ENCODE measurements around the gene CAMK1D. TPM values are rescaled to one million over a fixed set of nuclear protein-coding genes. Genes with fewer than 3 reads are reported as not detected.

The CAMK1D gene
- total and polyA plus RNA-seq, 2 of the 4 experiments (the other 2 are of a cell fraction): 5.0 to 5.3 TPM

DNA sequence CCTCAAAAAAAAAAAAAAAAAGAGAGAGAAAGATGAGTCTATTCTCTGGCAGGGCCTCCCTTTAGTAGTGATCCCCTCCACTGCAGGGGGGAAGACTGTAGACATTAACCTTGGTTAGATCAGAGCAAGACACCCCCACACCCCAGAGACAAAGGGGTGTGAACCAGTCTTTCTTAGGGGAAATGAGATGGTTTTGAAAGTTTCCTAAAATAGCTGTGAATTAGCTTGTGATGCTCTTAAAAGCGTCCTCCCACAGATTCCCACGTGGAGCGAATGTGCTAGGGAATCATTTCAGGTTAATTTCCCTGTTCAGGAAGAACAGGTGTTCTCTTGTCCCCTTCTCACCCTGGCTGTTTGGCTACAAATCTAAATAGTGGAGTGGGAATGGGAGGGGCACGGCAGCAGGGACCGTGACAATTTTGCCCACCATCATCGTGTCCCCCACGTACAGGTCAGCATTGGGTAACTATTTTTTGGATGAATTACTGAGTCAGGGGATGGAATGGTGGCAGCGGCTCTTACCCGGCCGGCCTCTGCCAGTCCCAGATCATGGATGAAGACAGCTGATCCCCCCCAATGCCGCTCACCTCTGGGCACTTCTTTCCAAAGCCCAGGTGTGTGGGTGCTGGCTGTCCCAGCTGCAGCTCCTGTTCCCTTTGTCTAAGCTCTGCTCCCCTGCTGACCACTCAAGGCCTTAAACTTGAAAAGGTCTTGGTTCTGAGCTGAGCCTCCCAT is 499.3 kb downstream of the CAMK1D start:
- DNase-seq: no peak
- no TSS peak for BruUV-seq (replicated peaks)
- Histone ChIP-seq H3K4me3 (ENCODE audit: insufficient read depth, low read depth, low read length) (no peak overlapping the region), H4K5ac (ENCODE audit: low read depth, low read length) (no peak overlapping the region), H3K27me3 (ENCODE audit: control insufficient read depth, insufficient read depth, low read length) (peaks cover 26% of the 10 kb centered on the region; the same call in 1 of the 2 replicates), H3K9ac (ENCODE audit: low read depth, low read length) (no peak overlapping the region), H3K79me1 (ENCODE audit: low read depth in 1 of 2, low read length in 2 of 2) (no peaks in the 10 kb centered on the region), H3K18ac (ENCODE audit: low read depth, low read length) (no peak overlapping the region), H3K9me1 (ENCODE audit: insufficient read depth, low read length) (no peaks in the 10 kb centered on the region), H3K9me3 (ENCODE audit: control insufficient read depth, insufficient read depth, low read length) (no peaks in the 10 kb centered on the region; the same call in 1 of the 2 replicates), H2AK5ac (ENCODE audit: low read depth, low read length) (no peak overlapping the region), H2BK20ac (ENCODE audit: low read depth, low read length) (no peak overlapping the region), H4K20me1 (ENCODE audit: insufficient read depth, low read length) (no peaks in the 10 kb centered on the region), H4K91ac (ENCODE audit: insufficient read depth, low read depth, low read length) (no peak overlapping the region), H3K4ac (ENCODE audit: low read depth, low read length) (no peak overlapping the region), H4K8ac (ENCODE audit: low read depth in 2 of 2, low read length in 2 of 2) (no peak overlapping the region), H2AK9ac (replicated peaks; ENCODE audit: low read depth, low read length, poor library complexity) (no peak overlapping the region), H3K27ac (ENCODE audit: insufficient read depth, low read length) (no peak overlapping the region), H3K14ac (replicated peaks; ENCODE audit: low read depth, low read length) (no peak overlapping the region), H3K56ac (ENCODE audit: extremely low read depth, insufficient read depth, low read length) (no peak overlapping the region), H3K36me3 (ENCODE audit: control insufficient read depth, insufficient read depth, low read length) (no peaks in the 10 kb centered on the region), H3K4me1 (ENCODE audit: control insufficient read depth, insufficient read depth, low read length) (peaks cover 9% of the 10 kb centered on the region), H3K23ac (ENCODE audit: low read depth, low read length) (no peak overlapping the region), H3K4me2 (ENCODE audit: low read depth, low read length) (no peak overlapping the region), H2BK5ac (ENCODE audit: low read depth, low read length, poor library complexity, severe bottlenecking) (no peak overlapping the region), H2BK120ac (ENCODE audit: low read depth, low read length) (no peak overlapping the region), H2AFZ (replicated peaks; ENCODE audit: low read length, poor library complexity) (no peak overlapping the region), H2BK15ac (ENCODE audit: low read depth, low read length) (no peak overlapping the region)
- CTCF ChIA-PET: interaction anchor here (0.5 to 0.8 kb wide), 3 partner anchors 66 to 753 kb away, joined by 3 to 8 read pairs (median 3); no protein-coding TSS in a partner anchor
- in situ Hi-C loops (cut with MboI; ENCODE audit: low sequenced_read_pairs): no loop called here
- no peak for ATAC-seq (ENCODE audit: low read depth)
- intact Hi-C loops (cut with micrococcal nuclease): no loop called here
- 90% methylated on average over 8 of the region's 11 CpGs; no CpG with 5 or more reads in 1 of the 2 experiments for WGBS, 2 experiments (ENCODE audit: extremely low coverage in 2 of 2, insufficient read length in 1 of 2)
- no peak for TF ChIP-seq MAFK (IDR thresholded peaks at IDR 0.05; ENCODE audit: low read depth, low read length)
- TF ChIP-seq BHLHE40 (IDR thresholded peaks at IDR 0.05; ENCODE audit: low read depth, low read length): no peak
- TF ChIP-seq CEBPB (IDR thresholded peaks at IDR 0.05; ENCODE audit: low read depth, low read length): no peak
- no peak for TF ChIP-seq RCOR1 (IDR thresholded peaks at IDR 0.05; ENCODE audit: insufficient replicate concordance, low read length)
- TF ChIP-seq RAD21 (IDR thresholded peaks at IDR 0.05; ENCODE audit: low read length): no peak
- TF ChIP-seq, protein P1, sequence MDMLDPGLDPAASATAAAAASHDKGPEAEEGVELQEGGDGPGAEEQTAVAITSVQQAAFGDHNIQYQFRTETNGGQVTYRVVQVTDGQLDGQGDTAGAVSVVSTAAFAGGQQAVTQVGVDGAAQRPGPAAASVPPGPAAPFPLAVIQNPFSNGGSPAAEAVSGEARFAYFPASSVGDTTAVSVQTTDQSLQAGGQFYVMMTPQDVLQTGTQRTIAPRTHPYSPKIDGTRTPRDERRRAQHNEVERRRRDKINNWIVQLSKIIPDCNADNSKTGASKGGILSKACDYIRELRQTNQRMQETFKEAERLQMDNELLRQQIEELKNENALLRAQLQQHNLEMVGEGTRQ (IDR thresholded peaks at IDR 0.05; ENCODE audit: low read depth, low read length): no peak
- TF ChIP-seq POLR2A (IDR thresholded peaks at IDR 0.05; ENCODE audit: low read depth, low read length): no peak
- TF ChIP-seq NFE2L2 (IDR thresholded peaks at IDR 0.05; ENCODE audit: low read depth, low read length): no peak
- TF ChIP-seq CHD1 (IDR thresholded peaks at IDR 0.05; ENCODE audit: low read depth, low read length): no peak
- TF ChIP-seq, protein P2, sequence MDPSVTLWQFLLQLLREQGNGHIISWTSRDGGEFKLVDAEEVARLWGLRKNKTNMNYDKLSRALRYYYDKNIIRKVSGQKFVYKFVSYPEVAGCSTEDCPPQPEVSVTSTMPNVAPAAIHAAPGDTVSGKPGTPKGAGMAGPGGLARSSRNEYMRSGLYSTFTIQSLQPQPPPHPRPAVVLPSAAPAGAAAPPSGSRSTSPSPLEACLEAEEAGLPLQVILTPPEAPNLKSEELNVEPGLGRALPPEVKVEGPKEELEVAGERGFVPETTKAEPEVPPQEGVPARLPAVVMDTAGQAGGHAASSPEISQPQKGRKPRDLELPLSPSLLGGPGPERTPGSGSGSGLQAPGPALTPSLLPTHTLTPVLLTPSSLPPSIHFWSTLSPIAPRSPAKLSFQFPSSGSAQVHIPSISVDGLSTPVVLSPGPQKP (IDR thresholded peaks at IDR 0.05; ENCODE audit: borderline replicate concordance, low read depth, low read length): no peak
- TF ChIP-seq SMC3 (IDR thresholded peaks at IDR 0.05; ENCODE audit: low read depth, low read length): no peak
- TF ChIP-seq FOS (IDR thresholded peaks at IDR 0.05; ENCODE audit: low read depth, low read length): no peak
- TF ChIP-seq, protein P3, sequence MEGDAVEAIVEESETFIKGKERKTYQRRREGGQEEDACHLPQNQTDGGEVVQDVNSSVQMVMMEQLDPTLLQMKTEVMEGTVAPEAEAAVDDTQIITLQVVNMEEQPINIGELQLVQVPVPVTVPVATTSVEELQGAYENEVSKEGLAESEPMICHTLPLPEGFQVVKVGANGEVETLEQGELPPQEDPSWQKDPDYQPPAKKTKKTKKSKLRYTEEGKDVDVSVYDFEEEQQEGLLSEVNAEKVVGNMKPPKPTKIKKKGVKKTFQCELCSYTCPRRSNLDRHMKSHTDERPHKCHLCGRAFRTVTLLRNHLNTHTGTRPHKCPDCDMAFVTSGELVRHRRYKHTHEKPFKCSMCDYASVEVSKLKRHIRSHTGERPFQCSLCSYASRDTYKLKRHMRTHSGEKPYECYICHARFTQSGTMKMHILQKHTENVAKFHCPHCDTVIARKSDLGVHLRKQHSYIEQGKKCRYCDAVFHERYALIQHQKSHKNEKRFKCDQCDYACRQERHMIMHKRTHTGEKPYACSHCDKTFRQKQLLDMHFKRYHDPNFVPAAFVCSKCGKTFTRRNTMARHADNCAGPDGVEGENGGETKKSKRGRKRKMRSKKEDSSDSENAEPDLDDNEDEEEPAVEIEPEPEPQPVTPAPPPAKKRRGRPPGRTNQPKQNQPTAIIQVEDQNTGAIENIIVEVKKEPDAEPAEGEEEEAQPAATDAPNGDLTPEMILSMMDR (conservative IDR thresholded peaks at IDR 0.05; ENCODE audit: low read depth, low read length): no peak
- no peak for TF ChIP-seq MXI1 (IDR thresholded peaks at IDR 0.05; ENCODE audit: borderline replicate concordance, low read depth, low read length)
- POLR2A ChIA-PET (ENCODE audit: unreplicated experiment): no interaction called here
- dilution Hi-C loops (cut with HindIII; ENCODE audit: low sequenced_read_pairs, unreplicated experiment): no loop called here

Measured in IMR-90 (cell line).